K562 (cell line): Measurements from ENCODE around the gene HERC3. TPM values are rescaled to one million over a fixed set of nuclear protein-coding genes. Genes with fewer than 3 reads are reported as not detected.

Experiments
- ATAC-seq: fragments of 200-7000 bp; cut with Tn5 transposase; 3 replicates; pipeline ENCODE4 v1.9.1; 2020; ENCODE audit warnings: moderate library complexity
- BruUV-seq: library from RNA; stranded (reverse); fragments of 400-500 nt; replicated peaks from 2 replicates; lab custom pipeline; 2021; lab: Mats Ljungman, UMichigan
- CTCF ChIA-PET: fragments of 300-600 bp; formaldehyde crosslinking; extraction: SDS; loops from one replicate; lab custom pipeline; 2021; ENCODE audit warnings: low intra/inter-chr PET ratio; lab: Yijun Ruan, JAX
- POLR2A ChIA-PET: fragments of 300-600, 350-650 bp; sonication (Branson Sonifier 250); formaldehyde crosslinking; extraction: SDS; loops from one replicate; lab custom pipeline; 2021; ENCODE audit warnings: antibody characterized with exemption, inconsistent platforms; lab: Yijun Ruan, JAX
- DNase-seq, 4 experiments: peaks; one replicate each; pipeline versions ENCODE4 v3.0.0 to v3.0.0-alpha.2; 2011 to 2018; ENCODE audit warnings: low spot score in 3 of 4, mixed read lengths in 3 of 4; ENCODE audit errors: extremely low read depth in 1 of 4
- FAIRE-seq: peaks from 2 replicates; lab custom pipeline; 2011; peaks lifted over from hg19 to GRCh38; lab: Jason Lieb, UNC
- H2AFZ ChIP-seq: 2 replicates; pipeline ENCODE4 v1.6.0; 2011; ENCODE audit warnings: low read depth, low read length, control low read depth, inconsistent platforms
- H3K27ac ChIP-seq: fragments of 200-600 bp; 3 replicates; pipeline ENCODE4 v1.8.0; 2011; ENCODE audit warnings: low read depth, mild to moderate bottlenecking, control low read depth, inconsistent platforms, low read length, moderate library complexity, mixed read lengths; ENCODE audit errors: extremely low read depth
- H3K27me3 ChIP-seq, 2 experiments: fragments of 300-600 bp in 1 of 2; 2 replicates in 1 of 2; 3 replicates in 1 of 2; pipeline versions ENCODE4 v1.6.0 to v1.8.0; 2011; ENCODE audit warnings: inconsistent platforms in 2 of 2, low read length in 2 of 2, mild to moderate bottlenecking in 1 of 2, mixed read lengths in 1 of 2, moderate library complexity in 1 of 2; ENCODE audit not compliant: control insufficient read depth in 2 of 2, insufficient read depth in 2 of 2
- H3K36me3 ChIP-seq: fragments of 300-600 bp; 3 replicates; pipeline ENCODE4 v1.8.0; 2011; ENCODE audit warnings: mild to moderate bottlenecking, low read length, inconsistent platforms; ENCODE audit not compliant: control insufficient read depth, insufficient read depth
- H3K4me1 ChIP-seq, 2 experiments: fragments of 200-600 bp in 1 of 2; replicated peaks in 1 of 2; 2 replicates in 1 of 2; 3 replicates in 1 of 2; pipeline versions ENCODE4 v1.5.1 to v1.8.0; 2011; ENCODE audit warnings: inconsistent platforms in 2 of 2, low read length in 2 of 2, mild to moderate bottlenecking in 1 of 2, mixed read lengths in 1 of 2, moderate library complexity in 1 of 2; ENCODE audit not compliant: control insufficient read depth in 2 of 2, insufficient read depth in 2 of 2
- H3K4me2 ChIP-seq: 2 replicates; pipeline ENCODE4 v1.6.1; 2011; ENCODE audit warnings: low read length, control low read depth, inconsistent platforms, mixed read lengths; ENCODE audit not compliant: insufficient read depth
- H3K4me3 ChIP-seq: fragments of 200-600 bp; sonication (generic), shearing (Covaris generic); 2 replicates; pipeline ENCODE4 v1.5.1; 2016; ENCODE audit warnings: control low read depth, inconsistent platforms
- H3K79me2 ChIP-seq: fragments of 200-600 bp; 3 replicates; pipeline ENCODE4 v1.8.0; 2011; ENCODE audit warnings: low read length, inconsistent platforms; ENCODE audit not compliant: control insufficient read depth, insufficient read depth
- H3K9ac ChIP-seq, 2 experiments: 2 replicates each; pipeline versions ENCODE4 v1.6.0 to v1.6.1; 2011; ENCODE audit warnings: low read depth in 2 of 2, low read length in 2 of 2, control low read depth in 1 of 2, inconsistent platforms in 1 of 2, mild to moderate bottlenecking in 1 of 2, mixed read lengths in 1 of 2; ENCODE audit not compliant: insufficient read depth in 1 of 2
- H3K9me1 ChIP-seq: one replicate; pipeline ENCODE4 v1.6.0; 2011; ENCODE audit warnings: inconsistent platforms, mild to moderate bottlenecking, low read length, moderate library complexity; ENCODE audit not compliant: control insufficient read depth, insufficient read depth
- H3K9me3 ChIP-seq: replicated peaks from 2 replicates; pipeline ENCODE4 v1.5.1; 2011; ENCODE audit warnings: low read depth, low read length, inconsistent platforms; ENCODE audit not compliant: control insufficient read depth, insufficient read depth
- H4K20me1 ChIP-seq: replicated peaks from 2 replicates; pipeline ENCODE4 v1.6.1; 2011; ENCODE audit warnings: low read length, inconsistent platforms, mixed read lengths; ENCODE audit not compliant: control insufficient read depth, insufficient read depth
- CBX3 ChIP-seq, 2 experiments: IDR thresholded peaks; 1 replicate in 1 of 2; 2 replicates in 1 of 2; pipeline ENCODE4 v1.6.1; 2012; ENCODE audit warnings: inconsistent platforms in 2 of 2, low read length in 2 of 2, borderline replicate concordance in 1 of 2, control low read depth in 1 of 2
- DDX20 ChIP-seq: fragments of 450-650 bp; IDR thresholded peaks from 2 replicates; pipeline ENCODE4 v1.6.1; 2016; ENCODE audit warnings: missing genetic modification characterization, low read depth, mild to moderate bottlenecking, missing compliant biosample characterization, moderate library complexity
- ESRRA ChIP-seq: fragments of 450-650 bp; IDR thresholded peaks from 2 replicates; pipeline ENCODE4 v1.6.1; 2014; ENCODE audit warnings: low read depth, mild to moderate bottlenecking, moderate library complexity, borderline replicate concordance
- HDAC8 ChIP-seq: fragments of 450-650 bp; IDR thresholded peaks from 2 replicates; pipeline ENCODE4 v1.6.1; 2016; ENCODE audit warnings: mild to moderate bottlenecking, missing genetic modification characterization, moderate library complexity, missing compliant biosample characterization
- MBD2 ChIP-seq: sonication (generic); IDR thresholded peaks from 2 replicates; pipeline ENCODE4 v1.6.1; 2016; ENCODE audit warnings: low read depth, borderline replicate concordance
- PHB2 ChIP-seq: fragments of 450-650 bp; IDR thresholded peaks from 2 replicates; pipeline ENCODE4 v1.6.1; 2017; ENCODE audit warnings: low read depth
- POLR2A ChIP-seq: fragments of 450-650 bp; conservative IDR thresholded peaks from 2 replicates; pipeline ENCODE4 v1.6.1; 2016
- TCF3 ChIP-seq: sonication (generic); formaldehyde crosslinking; IDR thresholded peaks from 2 replicates; pipeline ENCODE4 v1.4.0; 2020; ENCODE audit warnings: mild to moderate bottlenecking, missing genetic modification reagents
- ZFP30 ChIP-seq: fragments of 250-450 bp; sonication (Bioruptor Pico); IDR thresholded peaks from 2 replicates; pipeline ENCODE4 v1.8.0; 2022; ENCODE audit warnings: moderate library complexity, mild to moderate bottlenecking, inconsistent platforms, borderline replicate concordance
- ZNF23 ChIP-seq: fragments of 250-450 bp; sonication (Bioruptor Pico); IDR thresholded peaks from 2 replicates; pipeline ENCODE4 v1.4.0; 2020; ENCODE audit warnings: mild to moderate bottlenecking
- ZNF232 ChIP-seq: sonication (generic); formaldehyde crosslinking; IDR thresholded peaks from 2 replicates; pipeline ENCODE4 v1.8.0; 2022; ENCODE audit warnings: mild to moderate bottlenecking, missing genetic modification reagents
- ZNF586 ChIP-seq: fragments of 450-650 bp; formaldehyde crosslinking; conservative IDR thresholded peaks from 2 replicates; pipeline ENCODE4 v1.4.0; 2020; ENCODE audit warnings: mild to moderate bottlenecking, moderate library complexity
- WGBS: fragments of 100-300 bp; shearing (Covaris generic); methylation state at CpG from one replicate; pipeline ENCODE4 v1.1.6; 2016; ENCODE audit warnings: low coverage, mixed read lengths; ENCODE audit not compliant: insufficient coverage; ENCODE audit errors: missing lambda C conversion rate; 5-methylcytosine and 5-hydroxymethylcytosine counted together
- in situ Hi-C: fragments of 300-500 bp; cut with MboI; formaldehyde crosslinking; loops from 4 replicates; pipeline ENCODE4 v1.15.0; 2018; ENCODE audit warnings: inconsistent platforms, mixed read lengths
- intact Hi-C: fragments of 100-400 bp; cut with micrococcal nuclease; formaldehyde crosslinking; loops from 2 replicates; pipeline ENCODE4 v1.14.2; 2022
- polyA plus RNA-seq, 8 experiments: library from polyadenylated mRNA; depleted of rRNA in 4 of 8; stranded (reverse) in 5 of 8; unstranded in 3 of 8; fragments of >200 nt; fragmentation: Nextera tagmentation in 2 of 8; fragmentation: Illumina TruSeq in 1 of 8; extraction: Ambion mirVana in 2 of 8; extraction: Trizol in 1 of 8; gene quantifications; 2 replicates each; pipeline versions ENCODE4 v1.2.1 to v1.2.3, GENCODE V29; 2011 to 2014; ENCODE audit warnings: inconsistent platforms in 1 of 8, missing spikeins in 1 of 8
- total RNA-seq, 7 experiments: library from RNA; depleted of rRNA in 6 of 7; stranded (reverse); fragments of >200 nt in 6 of 7; fragmentation: Illumina TruSeq in 2 of 7; extraction: Trizol in 2 of 7; gene quantifications; 2 replicates each; pipeline versions ENCODE4 v1.2.1 to v1.2.3, GENCODE V29; 2011 to 2021; ENCODE audit warnings: low replicate concordance in 1 of 7
- TF ChIP-seq, protein P1 (sequence below): fragments of 450-650 bp; formaldehyde crosslinking; IDR thresholded peaks from 2 replicates; pipeline ENCODE4 v1.4.0; 2020; ENCODE audit warnings: mild to moderate bottlenecking, mixed read lengths
- TF ChIP-seq, protein P2 (sequence below): sonication (generic); formaldehyde crosslinking; IDR thresholded peaks from 2 replicates; pipeline ENCODE4 v1.8.0; 2022; ENCODE audit warnings: missing genetic modification reagents, mild to moderate bottlenecking, borderline replicate concordance

The HERC3 gene
- total and polyA plus RNA-seq, 9 of the 15 experiments (the other 6 are each of a cell fraction or from before 2014, with no cell fraction given), result 1.8 to 13.1 (median 7.6) TPM

GRCh38 chr4:88720451-88721428 lies 128.5 kb downstream of the HERC3 start:
- no peak for FAIRE-seq
- Histone ChIP-seq H3K27ac (no peak overlapping the region), H3K9ac (no peak overlapping the region), H3K4me3 (no peak overlapping the region), H3K79me2 (no peaks in the 10 kb centered on the region), H3K9me3 (no peaks in the 10 kb centered on the region; the same call in none of the 2 replicates), H3K36me3 (no peaks in the 10 kb centered on the region), H3K4me2 (no peak overlapping the region), H3K9me1 (no peaks in the 10 kb centered on the region), H2AFZ (no peak overlapping the region), H3K4me1 (no peaks in the 10 kb centered on the region), H4K20me1 (no peaks in the 10 kb centered on the region), H3K27me3 (no peaks in the 10 kb centered on the region)
- no TSS peak for BruUV-seq
- ChIA-PET CTCF (no interaction called here), POLR2A (no interaction called here)
- DNase-seq, result no peak
- 50% methylated on average over 10 of the region's 10 CpGs for WGBS
- no peak for ATAC-seq
- intact Hi-C loops, result no loop called here
- in situ Hi-C loops, result no loop called here
- TF ChIP-seq, protein P1, sequence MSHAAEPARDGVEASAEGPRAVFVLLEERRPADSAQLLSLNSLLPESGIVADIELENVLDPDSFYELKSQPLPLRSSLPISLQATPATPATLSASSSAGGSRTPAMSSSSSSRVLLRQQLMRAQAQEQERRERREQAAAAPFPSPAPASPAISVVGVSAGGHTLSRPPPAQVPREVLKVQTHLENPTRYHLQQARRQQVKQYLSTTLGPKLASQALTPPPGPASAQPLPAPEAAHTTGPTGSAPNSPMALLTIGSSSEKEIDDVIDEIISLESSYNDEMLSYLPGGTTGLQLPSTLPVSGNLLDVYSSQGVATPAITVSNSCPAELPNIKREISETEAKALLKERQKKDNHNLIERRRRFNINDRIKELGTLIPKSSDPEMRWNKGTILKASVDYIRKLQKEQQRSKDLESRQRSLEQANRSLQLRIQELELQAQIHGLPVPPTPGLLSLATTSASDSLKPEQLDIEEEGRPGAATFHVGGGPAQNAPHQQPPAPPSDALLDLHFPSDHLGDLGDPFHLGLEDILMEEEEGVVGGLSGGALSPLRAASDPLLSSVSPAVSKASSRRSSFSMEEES (CRISPR knock-in tag), result no peak
- no peak for TF ChIP-seq CBX3 (IDR thresholded peaks at IDR 0.05; ENCODE audit: borderline replicate concordance in 1 of 2, low read length in 2 of 2)
- TF ChIP-seq POLR2A, result no peak
- no peak for TF ChIP-seq MBD2
- TF ChIP-seq ESRRA, result no peak
- TF ChIP-seq HDAC8 (tag), result no peak
- TF ChIP-seq ZNF232 (CRISPR knock-in tag), result no peak
- no peak for TF ChIP-seq PHB2
- TF ChIP-seq, protein P2, sequence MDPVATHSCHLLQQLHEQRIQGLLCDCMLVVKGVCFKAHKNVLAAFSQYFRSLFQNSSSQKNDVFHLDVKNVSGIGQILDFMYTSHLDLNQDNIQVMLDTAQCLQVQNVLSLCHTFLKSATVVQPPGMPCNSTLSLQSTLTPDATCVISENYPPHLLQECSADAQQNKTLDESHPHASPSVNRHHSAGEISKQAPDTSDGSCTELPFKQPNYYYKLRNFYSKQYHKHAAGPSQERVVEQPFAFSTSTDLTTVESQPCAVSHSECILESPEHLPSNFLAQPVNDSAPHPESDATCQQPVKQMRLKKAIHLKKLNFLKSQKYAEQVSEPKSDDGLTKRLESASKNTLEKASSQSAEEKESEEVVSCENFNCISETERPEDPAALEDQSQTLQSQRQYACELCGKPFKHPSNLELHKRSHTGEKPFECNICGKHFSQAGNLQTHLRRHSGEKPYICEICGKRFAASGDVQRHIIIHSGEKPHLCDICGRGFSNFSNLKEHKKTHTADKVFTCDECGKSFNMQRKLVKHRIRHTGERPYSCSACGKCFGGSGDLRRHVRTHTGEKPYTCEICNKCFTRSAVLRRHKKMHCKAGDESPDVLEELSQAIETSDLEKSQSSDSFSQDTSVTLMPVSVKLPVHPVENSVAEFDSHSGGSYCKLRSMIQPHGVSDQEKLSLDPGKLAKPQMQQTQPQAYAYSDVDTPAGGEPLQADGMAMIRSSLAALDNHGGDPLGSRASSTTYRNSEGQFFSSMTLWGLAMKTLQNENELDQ, result no peak
- no peak for TF ChIP-seq ZNF586
- TF ChIP-seq TCF3 (CRISPR knock-in tag), result no peak
- TF ChIP-seq ZNF23 (CRISPR knock-in tag), result no peak
- TF ChIP-seq ZFP30 (CRISPR knock-in tag), result no peak
- TF ChIP-seq DDX20 (tag), result no peak
